Measurements from ENCODE around the gene HCRTR1.

The HCRTR1 gene

DNA sequence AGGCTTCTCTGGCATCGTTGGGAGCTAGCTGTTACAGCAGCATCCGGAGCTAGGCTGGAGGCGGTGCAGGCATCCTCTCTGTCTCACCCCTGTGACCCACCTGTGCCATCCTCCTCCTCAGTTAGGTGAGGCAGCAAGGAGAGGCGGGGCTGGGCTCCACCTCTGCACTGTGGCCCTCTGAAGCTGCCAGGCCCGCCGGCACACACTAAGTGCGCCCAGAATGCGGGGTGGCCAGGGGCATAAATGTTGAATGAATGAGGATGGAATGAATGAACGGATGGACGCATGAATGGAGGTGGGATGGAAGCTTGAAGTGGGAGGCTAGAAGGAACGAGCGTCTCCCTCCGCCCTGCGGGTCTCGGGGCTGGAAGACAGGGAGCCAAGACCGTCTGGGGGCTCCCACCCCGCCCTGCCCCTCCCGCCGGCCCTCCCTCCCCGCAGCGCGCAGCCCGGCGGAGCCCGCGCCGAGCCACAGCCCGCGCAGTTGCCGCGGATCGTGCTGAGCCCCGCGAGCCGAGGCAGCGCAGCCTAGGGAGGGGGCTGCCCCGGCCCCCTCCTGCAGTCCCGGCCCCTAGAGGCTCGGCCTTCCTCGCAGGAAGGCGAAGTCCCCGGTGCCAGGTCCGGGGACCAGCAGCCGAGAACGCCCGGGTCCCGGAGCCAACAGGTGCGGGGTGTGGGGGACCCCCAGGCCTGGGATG, at the start of gene HCRTR1:
Gene HCRTR1 (plus strand): TSS at position 472 of the 698 bp plus-strand sequence. CDS start 1,504 bp downstream, outside the sequence.
- DNase-seq (ENCODE audit: low read depth) = no peak

DNA sequence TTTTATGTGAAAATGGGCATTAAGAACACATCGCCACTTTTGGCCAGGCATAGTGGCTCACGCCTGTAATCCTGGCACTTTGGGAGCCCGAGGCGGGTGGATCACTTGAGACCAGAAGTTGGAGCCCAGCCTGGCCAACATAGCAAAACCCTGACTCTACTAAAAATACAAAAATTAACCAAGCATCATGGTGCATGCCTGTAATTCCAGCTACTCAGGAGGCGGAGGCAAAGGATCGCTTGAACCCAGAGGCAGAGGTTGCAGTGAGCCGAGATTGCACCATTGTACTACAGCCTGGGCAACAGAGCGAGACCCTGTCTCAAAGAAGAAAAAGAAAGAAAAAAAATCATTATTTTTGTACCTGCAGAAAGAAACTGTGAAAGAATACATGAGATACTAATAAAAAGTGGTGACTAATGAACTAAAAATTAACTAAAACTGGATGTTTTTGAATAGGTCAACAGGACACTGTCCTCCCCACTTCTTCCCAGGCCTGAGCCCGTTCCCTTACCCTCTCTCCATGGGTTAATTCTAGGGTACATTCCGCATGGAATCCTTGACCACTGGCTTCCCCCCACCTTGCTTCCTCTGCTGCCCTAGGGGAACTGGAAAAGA, 49.4 kb upstream of the HCRTR1 start:
- no peak for DNase-seq (ENCODE audit: low read depth)

DNA sequence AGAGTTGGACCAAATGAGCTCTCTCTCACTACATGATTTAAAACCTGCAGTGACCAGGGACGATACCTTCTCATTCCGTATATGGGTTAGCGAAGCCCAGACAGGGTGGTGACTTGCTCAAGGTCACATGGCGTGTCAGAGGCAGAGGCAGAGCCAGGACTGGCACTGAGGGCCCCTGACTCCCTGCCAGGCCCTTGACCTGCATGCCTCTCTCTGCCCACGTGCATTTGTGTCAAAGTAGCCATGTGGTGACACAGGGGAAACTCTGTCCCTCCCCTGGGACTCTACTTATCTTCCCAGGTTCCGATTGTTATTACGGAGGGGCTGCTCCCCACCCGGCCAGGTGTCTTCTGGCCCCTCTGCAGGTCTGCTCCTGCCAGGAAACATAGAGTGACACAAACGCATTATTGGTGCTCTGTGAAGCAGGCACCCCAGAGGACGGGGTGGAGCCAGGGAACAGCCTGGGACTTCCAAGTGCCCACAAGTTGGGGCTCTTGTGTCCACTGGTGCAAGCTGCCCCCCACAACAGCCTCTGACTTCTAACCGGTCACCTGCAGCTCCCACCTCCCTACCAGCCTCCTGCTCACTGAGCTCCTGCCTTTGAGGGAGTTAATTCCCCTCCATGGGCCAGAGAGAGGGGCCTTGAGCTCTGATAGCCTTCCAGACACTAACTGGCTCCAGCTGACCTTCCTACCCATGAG, 48.4 kb upstream of the HCRTR1 start:
- no peak for DNase-seq (ENCODE audit: low read depth)

DNA sequence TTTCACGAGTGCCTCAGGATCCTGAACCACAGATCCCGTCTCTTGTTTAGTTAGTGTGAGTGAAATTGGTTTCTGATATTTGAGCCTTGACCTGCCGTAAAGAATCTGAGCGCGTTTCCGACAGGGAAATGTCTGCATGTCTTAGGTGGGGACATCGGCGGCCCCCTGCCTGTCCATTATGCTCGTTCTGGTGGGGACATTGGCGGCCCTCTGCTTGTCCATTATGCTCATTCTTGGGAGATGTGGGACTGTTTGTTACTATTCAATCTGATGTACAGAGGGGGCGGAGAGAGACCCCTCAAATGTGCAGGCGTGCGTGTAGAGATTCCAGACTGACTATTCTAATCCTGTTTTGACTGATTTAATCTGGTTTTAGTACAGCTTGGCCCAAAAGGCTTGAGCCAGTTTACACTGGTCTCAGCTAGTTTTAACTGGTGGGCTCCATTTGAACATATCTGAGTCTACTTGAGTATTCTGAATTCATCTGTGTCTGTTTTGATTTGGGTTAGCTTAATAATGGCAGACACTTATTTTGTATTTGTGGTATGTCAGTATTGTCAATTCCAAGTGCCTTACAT, 47.8 kb upstream of the HCRTR1 start:
- DNase-seq (ENCODE audit: low read depth) = no peak

GRCh38 chr1:31570228-31570627, 47.3 kb upstream of the HCRTR1 start:
- no peak for DNase-seq (ENCODE audit: low read depth)

- DNase-seq (ENCODE audit: low read depth) = no peak
Observed at GRCh38 chr1:31570906-31571305, 46.6 kb upstream of the HCRTR1 start.

DNA sequence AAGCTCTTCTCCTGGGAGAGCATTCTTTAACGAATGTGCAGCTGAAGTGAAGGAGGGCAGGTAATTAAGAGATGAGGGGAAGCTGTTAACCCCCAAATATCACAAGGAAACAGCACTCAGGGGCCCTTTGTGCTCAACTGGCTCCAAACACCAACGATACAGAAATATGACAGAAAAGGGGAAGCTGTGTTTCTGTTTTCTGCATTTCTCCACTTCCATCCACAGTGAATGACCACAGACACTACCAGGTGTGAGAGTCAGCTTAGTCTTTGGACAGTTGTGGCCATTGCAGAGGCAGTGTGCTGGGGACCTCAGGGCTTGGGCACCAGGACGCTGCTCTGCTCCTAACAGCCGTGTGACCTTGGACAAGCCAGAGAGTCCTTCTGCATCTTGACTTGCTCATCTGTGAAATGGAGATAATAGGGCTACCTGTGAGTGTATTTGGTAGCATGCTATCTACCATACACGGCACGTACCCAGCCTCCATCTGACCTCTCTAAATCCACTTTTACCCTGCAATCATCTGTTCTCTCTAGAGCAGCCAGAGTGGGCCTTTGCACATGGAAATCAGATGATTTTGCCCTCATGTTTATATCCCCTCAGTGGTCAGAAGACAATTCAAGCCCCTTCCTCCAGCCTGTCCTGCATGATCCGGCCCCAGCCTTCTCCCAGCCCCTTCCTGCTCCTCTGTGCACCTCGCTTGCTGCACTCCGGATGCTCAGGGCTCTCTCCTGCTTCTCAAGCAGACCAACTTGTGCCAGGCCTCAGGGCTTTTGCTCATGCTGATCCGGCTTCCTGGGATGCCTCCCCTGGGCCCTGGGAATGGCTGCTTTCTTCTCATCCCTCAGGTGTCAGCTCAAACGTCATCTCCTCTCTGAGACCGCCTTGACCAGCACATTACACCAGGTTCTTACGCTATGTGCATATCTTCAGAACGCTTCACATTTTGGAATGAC, 45.9 kb upstream of the HCRTR1 start:
- DNase-seq (ENCODE audit: low read depth) = no peak

DNA sequence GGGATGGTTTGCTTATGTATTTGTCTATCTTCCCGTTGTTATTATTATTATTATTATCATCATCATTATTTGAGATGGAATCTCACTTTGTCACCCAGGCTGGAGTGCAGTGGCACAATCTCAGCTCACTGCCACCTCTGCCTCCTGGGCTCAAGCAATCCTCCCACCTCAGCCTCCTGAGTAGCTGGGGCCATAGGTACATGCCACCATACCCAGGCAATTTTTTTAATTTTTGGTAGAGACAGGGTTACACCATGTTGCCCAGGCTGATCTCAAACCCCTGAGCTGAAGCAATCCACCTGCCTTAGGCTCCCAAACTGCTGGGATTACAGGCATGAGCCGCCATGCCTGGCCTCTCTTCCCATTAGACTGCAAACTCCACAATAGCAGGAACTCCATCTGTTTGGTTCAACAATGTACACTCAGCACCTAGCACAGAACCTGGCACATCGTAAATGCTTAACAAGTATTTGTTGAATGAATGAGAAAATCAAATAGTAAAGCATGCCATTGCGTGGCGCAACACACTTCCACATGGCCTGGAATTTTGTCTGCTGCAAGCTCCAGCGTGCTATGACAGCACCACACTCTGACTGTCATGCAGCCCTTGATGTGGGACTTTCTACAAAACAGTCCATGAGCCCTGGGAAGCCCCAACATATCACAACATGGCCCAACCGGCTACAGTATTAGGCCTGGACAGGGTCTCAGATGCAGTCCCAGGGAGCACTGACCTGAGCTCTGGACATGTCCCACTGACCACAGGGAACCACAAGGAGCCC, 45.0 kb upstream of the HCRTR1 start:
- no peak for DNase-seq (ENCODE audit: low read depth)

- DNase-seq (ENCODE audit: low read depth) = no peak
Observed at GRCh38 chr1:31573261-31573660, 44.2 kb upstream of the HCRTR1 start.

DNA sequence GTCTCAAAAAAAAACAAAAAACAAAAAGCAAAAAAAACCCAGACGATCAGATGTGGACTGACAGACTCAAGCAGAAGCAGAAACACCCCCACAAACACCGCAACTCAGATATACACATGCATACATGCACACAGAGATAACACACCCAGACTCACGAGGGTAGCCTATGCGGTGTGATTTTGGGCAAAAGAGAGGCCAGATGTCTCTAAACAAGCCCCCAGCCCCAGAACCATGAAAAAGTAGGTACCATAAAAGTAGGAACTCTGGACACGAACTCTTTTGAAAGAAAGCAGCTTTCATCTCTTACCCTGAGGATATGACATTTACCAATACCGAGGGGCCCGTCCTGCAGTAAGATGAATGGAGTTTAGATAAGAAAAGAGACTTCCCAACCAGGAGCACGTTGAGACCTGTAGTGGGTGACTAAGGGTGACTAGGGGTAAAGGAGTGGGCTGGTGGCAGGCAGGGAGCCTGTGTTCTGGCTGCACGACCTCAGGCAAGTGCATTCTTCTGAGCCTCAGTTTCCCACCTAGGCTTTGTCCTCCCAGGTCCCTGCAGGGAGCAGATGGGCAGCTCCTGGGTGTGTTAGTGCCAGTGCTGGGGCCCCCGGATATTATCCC, 42.6 kb upstream of the HCRTR1 start:
- no peak for DNase-seq (ENCODE audit: low read depth)

DNA sequence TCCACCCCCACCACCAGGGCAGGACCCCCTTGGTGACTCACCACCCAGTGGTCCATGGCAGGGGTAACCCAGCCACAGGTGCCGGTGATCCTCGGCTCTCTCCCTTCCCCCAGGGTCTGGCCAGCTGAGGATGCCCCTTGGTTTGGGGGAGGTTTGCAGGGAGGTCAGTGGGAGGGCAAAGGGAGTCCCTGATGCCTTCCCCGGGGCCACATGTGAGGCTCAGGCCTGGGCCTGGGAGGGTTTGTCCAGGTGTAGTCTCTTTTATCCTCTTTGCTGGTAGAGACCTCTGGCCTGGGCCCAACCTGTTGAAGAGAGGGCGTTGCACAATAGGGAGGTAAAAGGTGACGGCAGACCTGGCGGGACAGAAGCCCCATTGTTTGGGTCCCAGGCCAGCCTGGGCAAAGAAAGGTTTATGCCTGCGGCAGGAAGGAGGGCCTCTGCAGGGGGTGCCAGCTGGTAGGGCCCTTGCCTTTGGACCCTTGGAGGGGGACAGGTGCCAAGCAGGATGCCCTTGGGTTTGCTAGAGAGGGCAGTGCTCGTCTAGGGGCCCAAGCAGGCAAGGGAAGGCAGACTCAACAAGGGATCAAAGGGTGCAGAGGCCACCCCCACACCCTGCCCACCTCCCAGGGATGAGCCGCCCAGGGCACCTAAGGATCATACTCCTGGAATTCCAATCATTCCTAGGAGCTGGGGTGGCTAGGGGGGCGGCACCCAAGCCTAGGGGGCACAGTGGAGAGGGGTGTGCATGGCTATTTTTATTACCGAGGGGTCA, 41.9 kb upstream of the HCRTR1 start:
- no peak for DNase-seq (ENCODE audit: low read depth)

- no peak for DNase-seq (ENCODE audit: low read depth)
Observed at GRCh38 chr1:31576201-31576669, 41.3 kb upstream of the HCRTR1 start, which contains the start of gene TINAGL1. TSS of gene TINAGL1 (plus strand) at chr1:31576515. CDS start at chr1:31577149, 634 bp downstream.

DNA sequence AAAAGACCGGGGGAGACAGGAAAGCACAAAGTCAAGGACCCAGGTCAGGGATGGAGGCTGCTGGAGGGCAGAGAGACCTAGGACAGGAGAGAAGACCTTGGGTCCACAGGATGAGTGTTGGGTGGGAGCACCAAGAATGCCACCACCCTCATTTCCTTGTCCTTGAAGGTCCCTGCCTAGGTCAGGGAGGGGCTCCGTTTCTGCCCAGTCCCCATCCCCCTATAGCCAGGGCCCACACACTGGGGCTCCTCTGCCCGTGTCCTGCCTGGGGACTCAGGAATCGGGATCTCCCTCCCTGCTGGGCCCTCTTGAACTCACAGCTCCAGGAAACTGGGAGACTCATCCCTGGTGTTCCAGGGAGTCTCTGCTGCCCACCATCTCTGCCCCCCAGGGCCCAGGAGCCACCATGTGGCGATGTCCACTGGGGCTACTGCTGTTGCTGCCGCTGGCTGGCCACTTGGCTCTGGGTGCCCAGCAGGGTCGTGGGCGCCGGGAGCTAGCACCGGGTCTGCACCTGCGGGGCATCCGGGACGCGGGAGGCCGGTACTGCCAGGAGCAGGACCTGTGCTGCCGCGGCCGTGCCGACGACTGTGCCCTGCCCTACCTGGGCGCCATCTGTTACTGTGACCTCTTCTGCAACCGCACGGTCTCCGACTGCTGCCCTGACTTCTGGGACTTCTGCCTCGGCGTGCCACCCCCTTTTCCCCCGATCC, 40.6 kb upstream of the HCRTR1 start:
- no peak for DNase-seq (ENCODE audit: low read depth)

- DNase-seq (ENCODE audit: low read depth) = no peak
Observed at GRCh38 chr1:31577515-31578192, 39.8 kb upstream of the HCRTR1 start.

- no peak for DNase-seq (ENCODE audit: low read depth)
Observed at GRCh38 chr1:31579374-31579773, 38.1 kb upstream of the HCRTR1 start.

- DNase-seq (ENCODE audit: low read depth) = no peak
Observed at GRCh38 chr1:31580513-31580870, 37.0 kb upstream of the HCRTR1 start.

GRCh38 chr1:31580891-31581603, 36.4 kb upstream of the HCRTR1 start:
- DNase-seq (ENCODE audit: low read depth) = no peak

Measured in HS-5 (cell line).